Endothelial cell of umbilical vein (primary cell): Measurements from ENCODE around the gene FATE1. TPM values are rescaled to one million over a fixed set of nuclear protein-coding genes. Genes with fewer than 3 reads are reported as not detected.
A peak's percentile ranks its signal among the peaks of the same experiment; 100 is the strongest.

Experiments
- BruUV-seq: library from RNA; stranded (reverse); fragments of 400-500 nt; replicated peaks from 2 replicates; lab custom pipeline; 2021; lab: Mats Ljungman, UMichigan
- CTCF ChIA-PET: fragments of 300-600, 350-600 bp; sonication (Branson Sonifier 250); formaldehyde crosslinking; loops from one replicate; lab custom pipeline; 2021; ENCODE audit warnings: antibody characterized with exemption, inconsistent platforms; lab: Charles Lee
- POLR2A ChIA-PET: fragments of 300-600, 350-600 bp; sonication (Branson Sonifier 250); formaldehyde crosslinking; loops from one replicate; lab custom pipeline; 2021; ENCODE audit warnings: antibody characterized with exemption, inconsistent platforms; lab: Charles Lee
- DNase-seq: peaks from one replicate; pipeline ENCODE4 v3.0.0-alpha.2; 2011; ENCODE audit warnings: low read depth, low spot score
- FAIRE-seq: peaks from 2 replicates; lab custom pipeline; 2011; peaks lifted over from hg19 to GRCh38; lab: Jason Lieb, UNC
- H2AFZ ChIP-seq: 2 replicates; pipeline ENCODE4 v1.6.0; 2012; ENCODE audit warnings: low read depth, low read length, control low read depth, inconsistent platforms
- H3K27ac ChIP-seq: 2 replicates; pipeline ENCODE4 v1.5.1; 2011; ENCODE audit warnings: low read depth, mild to moderate bottlenecking, control low read depth, low read length, moderate library complexity; ENCODE audit not compliant: insufficient read depth
- H3K27me3 ChIP-seq, 2 experiments: 2 replicates each; pipeline versions ENCODE4 v1.6.0 to v1.6.1; 2011; ENCODE audit warnings: low read length in 2 of 2, mixed read lengths in 1 of 2; ENCODE audit not compliant: control insufficient read depth in 2 of 2, insufficient read depth in 2 of 2
- H3K36me3 ChIP-seq, 2 experiments: 2 replicates in 1 of 2; 3 replicates in 1 of 2; pipeline ENCODE4 v1.5.1; 2011; ENCODE audit warnings: low read length in 2 of 2, mild to moderate bottlenecking in 1 of 2, moderate library complexity in 1 of 2; ENCODE audit not compliant: control insufficient read depth in 2 of 2, insufficient read depth in 2 of 2; ENCODE audit errors: extremely low read depth in 1 of 2
- H3K4me1 ChIP-seq: 3 replicates; pipeline ENCODE4 v1.5.1; 2011; ENCODE audit warnings: mild to moderate bottlenecking, low read length; ENCODE audit not compliant: control insufficient read depth, insufficient read depth; ENCODE audit errors: extremely low read depth
- H3K4me2 ChIP-seq: 2 replicates; pipeline ENCODE4 v1.6.1; 2011; ENCODE audit warnings: low read length, control low read depth, mixed read lengths; ENCODE audit not compliant: insufficient read depth
- H3K4me3 ChIP-seq, 3 experiments: fragments of 200-600 bp in 1 of 3; sonication (generic), shearing (Covaris generic) in 1 of 3; replicated peaks in 1 of 3; 2 replicates each; pipeline ENCODE4 v1.5.1; 2011 to 2016; ENCODE audit warnings: control low read depth in 3 of 3, low read length in 3 of 3, mild to moderate bottlenecking in 2 of 3, inconsistent platforms in 1 of 3, low read depth in 1 of 3, moderate library complexity in 1 of 3; ENCODE audit not compliant: insufficient read depth in 1 of 3
- H3K79me2 ChIP-seq: 2 replicates; pipeline ENCODE4 v1.6.0; 2012; ENCODE audit warnings: low read length, inconsistent platforms; ENCODE audit not compliant: control insufficient read depth, insufficient read depth
- H3K9ac ChIP-seq: replicated peaks from 2 replicates; pipeline ENCODE3; 2011; ENCODE audit warnings: low read length, control low read depth; ENCODE audit not compliant: insufficient read depth; ENCODE audit errors: extremely low read depth
- H3K9me1 ChIP-seq: replicated peaks from 3 replicates; pipeline ENCODE4 v1.6.0; 2011; ENCODE audit warnings: mild to moderate bottlenecking, low read length; ENCODE audit not compliant: control insufficient read depth, insufficient read depth; ENCODE audit errors: extremely low read depth
- H3K9me3 ChIP-seq: replicated peaks from 2 replicates; pipeline ENCODE4 v1.5.1; 2012; ENCODE audit warnings: low read length, inconsistent platforms; ENCODE audit not compliant: control insufficient read depth, insufficient read depth
- H4K20me1 ChIP-seq: replicated peaks from 2 replicates; pipeline ENCODE3; 2011; ENCODE audit warnings: mild to moderate bottlenecking, low read length; ENCODE audit not compliant: control insufficient read depth, insufficient read depth; ENCODE audit errors: extremely low read depth
- EZH2 ChIP-seq: IDR thresholded peaks from 2 replicates; pipeline ENCODE4 v1.6.1; 2012; ENCODE audit warnings: borderline replicate concordance, low read depth, mild to moderate bottlenecking, moderate library complexity, low read length, inconsistent platforms; ENCODE audit not compliant: severe bottlenecking
- FOS ChIP-seq: IDR thresholded peaks from 2 replicates; pipeline ENCODE4 v1.6.1; 2011; ENCODE audit warnings: mild to moderate bottlenecking, low read length, moderate library complexity, borderline replicate concordance; ENCODE audit not compliant: insufficient read depth
- GATA2 ChIP-seq: IDR thresholded peaks from 2 replicates; pipeline ENCODE4 v1.7.0; 2011; ENCODE audit warnings: low read depth, mild to moderate bottlenecking, moderate library complexity, mixed read lengths, low read length; ENCODE audit not compliant: insufficient read length, insufficient read depth
- JUN ChIP-seq: IDR thresholded peaks from 2 replicates; pipeline ENCODE4 v1.6.1; 2011; ENCODE audit warnings: borderline replicate concordance, low read depth; ENCODE audit not compliant: insufficient read length, insufficient read depth
- MYC ChIP-seq: IDR thresholded peaks from one replicate; pipeline ENCODE4 v1.6.1; 2011; ENCODE audit warnings: mild to moderate bottlenecking, low read depth, low read length
- POLR2A ChIP-seq: IDR thresholded peaks from 2 replicates; pipeline ENCODE4 v1.6.1; 2012; ENCODE audit warnings: low read depth, mild to moderate bottlenecking, control low read depth, low read length
- POLR2AphosphoS5 ChIP-seq: IDR thresholded peaks from 2 replicates; pipeline ENCODE4 v1.6.1; 2012; ENCODE audit warnings: low read depth, mild to moderate bottlenecking, control low read depth, low read length, moderate library complexity; ENCODE audit not compliant: insufficient read depth
- dilution Hi-C: fragments of 300-500 bp; cut with MboI; formaldehyde crosslinking; loops from one replicate; pipeline ENCODE4 v1.15.0; 2019; ENCODE audit warnings: low sequenced_read_pairs; ENCODE audit not compliant: extremely low pct_ligation_motif_present
- intact Hi-C: fragments of 100-400 bp; cut with micrococcal nuclease; formaldehyde crosslinking; loops from one replicate; pipeline ENCODE4 v1.10.0; 2022
- polyA plus RNA-seq, 4 experiments: library from polyadenylated mRNA; depleted of rRNA in 3 of 4; stranded (reverse) in 3 of 4; unstranded in 1 of 4; fragments of >200 nt; gene quantifications; 2 replicates each; pipeline versions ENCODE4 v1.2.1 to v1.2.3, GENCODE V29; 2011 to 2012; ENCODE audit warnings: missing spikeins in 1 of 4
- total RNA-seq: library from RNA; stranded (reverse); gene quantifications from 2 replicates; pipeline ENCODE4 v1.2.3, GENCODE V29; 2021
- TF ChIP-seq, protein P1 (sequence below), 2 donors: IDR thresholded peaks; 1 replicate in 1 of 2; 2 replicates in 1 of 2; pipeline ENCODE4 v1.5.1; 2011; ENCODE audit warnings: low read length in 2 of 2, mild to moderate bottlenecking in 2 of 2, moderate library complexity in 2 of 2, control low read depth in 1 of 2, inconsistent platforms in 1 of 2, low read depth in 1 of 2; ENCODE audit not compliant: insufficient read depth in 1 of 2; ENCODE audit errors: extremely low read depth in 1 of 2
- TF ChIP-seq, protein P2 (sequence below): IDR thresholded peaks from 2 replicates; pipeline ENCODE4 v1.6.1; 2011; ENCODE audit not compliant: insufficient read depth, insufficient read length

FATE1 gene
- total and polyA plus RNA-seq, 2 donors (not counting 3 experiments of a cell fraction or from before 2014, with no cell fraction given): not detected

DNA sequence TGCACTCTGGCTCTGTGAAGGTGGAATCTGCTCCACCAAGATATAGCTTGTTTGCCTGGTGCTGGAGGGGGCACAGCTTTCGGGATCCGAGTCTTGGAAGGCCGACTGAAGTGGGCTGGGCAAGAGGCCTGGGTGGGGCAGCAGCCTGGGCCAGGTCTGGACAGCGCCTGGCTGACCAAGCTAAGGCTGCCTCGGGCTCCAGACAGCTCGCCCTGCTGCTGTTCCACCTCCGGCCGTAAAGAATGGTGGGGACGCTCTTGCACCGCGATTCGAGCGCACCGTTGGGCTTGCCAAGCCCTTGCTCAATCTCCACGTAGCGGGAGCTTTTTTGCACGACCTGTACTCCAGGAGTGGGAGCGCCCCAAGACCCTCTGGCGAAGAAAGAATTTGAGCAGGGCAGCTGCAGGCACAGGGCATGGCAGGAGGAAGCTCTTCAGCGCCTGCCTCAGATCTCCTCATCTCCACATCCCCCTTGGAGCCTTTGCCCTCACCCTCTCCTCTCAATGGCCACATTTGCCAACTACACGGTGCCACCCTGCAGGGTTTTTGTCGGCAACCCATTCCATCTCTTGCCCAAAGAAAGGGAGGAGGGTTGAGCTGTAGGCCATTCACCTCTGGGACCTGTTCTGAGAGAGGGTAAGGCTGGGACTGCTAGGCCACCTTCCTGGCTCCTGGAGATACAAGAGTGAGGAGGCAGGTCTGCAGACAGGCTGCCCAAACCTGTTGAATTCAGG, 37.6 kb downstream of the FATE1 start:
- no peaks in the 10 kb centered on the region for H4K20me1 ChIP-seq
- CTCF ChIA-PET: interaction anchor here (0.7 to 9.9 kb wide), 24 partner anchors 9 to 1173 kb away, joined by 3 to 190 read pairs (median 5); partner anchors contain the start of genes GABRE and GABRQ
- no peak overlapping the region for H3K4me2 ChIP-seq
- H3K27ac ChIP-seq: no peak overlapping the region
- intact Hi-C loops (loop anchor here (1.0 kb wide), 2 partner anchors 879 to 883 kb away; no protein-coding TSS in a partner anchor), dilution Hi-C loops (no loop called here)
- no peaks in the 10 kb centered on the region for H3K4me1 ChIP-seq
- no peak overlapping the region for H2AFZ ChIP-seq
- no peaks in the 10 kb centered on the region for H3K9me3 ChIP-seq
- POLR2A ChIA-PET: no interaction called here
- TF ChIP-seq JUN: no peak
- TF ChIP-seq, protein P1, sequence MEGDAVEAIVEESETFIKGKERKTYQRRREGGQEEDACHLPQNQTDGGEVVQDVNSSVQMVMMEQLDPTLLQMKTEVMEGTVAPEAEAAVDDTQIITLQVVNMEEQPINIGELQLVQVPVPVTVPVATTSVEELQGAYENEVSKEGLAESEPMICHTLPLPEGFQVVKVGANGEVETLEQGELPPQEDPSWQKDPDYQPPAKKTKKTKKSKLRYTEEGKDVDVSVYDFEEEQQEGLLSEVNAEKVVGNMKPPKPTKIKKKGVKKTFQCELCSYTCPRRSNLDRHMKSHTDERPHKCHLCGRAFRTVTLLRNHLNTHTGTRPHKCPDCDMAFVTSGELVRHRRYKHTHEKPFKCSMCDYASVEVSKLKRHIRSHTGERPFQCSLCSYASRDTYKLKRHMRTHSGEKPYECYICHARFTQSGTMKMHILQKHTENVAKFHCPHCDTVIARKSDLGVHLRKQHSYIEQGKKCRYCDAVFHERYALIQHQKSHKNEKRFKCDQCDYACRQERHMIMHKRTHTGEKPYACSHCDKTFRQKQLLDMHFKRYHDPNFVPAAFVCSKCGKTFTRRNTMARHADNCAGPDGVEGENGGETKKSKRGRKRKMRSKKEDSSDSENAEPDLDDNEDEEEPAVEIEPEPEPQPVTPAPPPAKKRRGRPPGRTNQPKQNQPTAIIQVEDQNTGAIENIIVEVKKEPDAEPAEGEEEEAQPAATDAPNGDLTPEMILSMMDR (IDR thresholded peaks at IDR 0.05; ENCODE audit: extremely low read depth in 1 of 2, insufficient read depth in 1 of 2, low read depth in 1 of 2, low read length in 2 of 2): peak; percentile 55 to 81
- no peak overlapping the region for H3K4me3 ChIP-seq
- FAIRE-seq (peak; percentile 70), DNase-seq (peak; percentile 49)
- no peaks in the 10 kb centered on the region for H3K9me1 ChIP-seq
- H3K36me3 ChIP-seq: no peaks in the 10 kb centered on the region
- no peak overlapping the region for H3K9ac ChIP-seq
- no TSS peak for BruUV-seq
- H3K79me2 ChIP-seq: no peaks in the 10 kb centered on the region
- H3K27me3 ChIP-seq: no peaks in the 10 kb centered on the region

DNA sequence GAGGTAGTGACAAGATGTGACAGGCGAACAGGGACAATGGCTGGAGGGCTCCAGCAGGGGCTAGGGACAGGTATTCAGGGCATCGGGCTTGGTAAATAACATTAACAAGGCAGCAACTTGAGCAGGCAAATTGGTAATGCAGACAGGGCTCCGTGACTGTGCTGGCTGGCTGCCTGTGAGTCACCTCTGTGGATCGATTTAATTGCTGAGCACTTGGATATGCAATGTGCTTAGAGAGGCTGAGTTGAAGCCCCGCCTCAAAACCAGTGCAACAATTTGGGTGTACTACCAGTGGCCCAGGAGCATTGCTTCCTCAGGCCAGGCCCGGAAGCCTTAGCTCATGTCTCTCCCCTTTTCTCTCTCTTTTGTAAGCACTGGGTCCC, 38.2 kb downstream of the FATE1 start:
- no TSS peak for BruUV-seq
- Histone ChIP-seq H3K27me3 (no peaks in the 10 kb centered on the region), H3K79me2 (no peaks in the 10 kb centered on the region), H3K4me3 (no peak overlapping the region), H3K4me2 (no peak overlapping the region), H3K4me1 (no peaks in the 10 kb centered on the region), H3K9me3 (no peaks in the 10 kb centered on the region), H3K36me3 (no peaks in the 10 kb centered on the region), H4K20me1 (no peaks in the 10 kb centered on the region), H3K9ac (no peak overlapping the region), H3K9me1 (no peaks in the 10 kb centered on the region), H2AFZ (no peak overlapping the region), H3K27ac (no peak overlapping the region)
- dilution Hi-C loops (no loop called here), intact Hi-C loops (no loop called here)
- no peak for TF ChIP-seq GATA2
- no peak for TF ChIP-seq POLR2AphosphoS5
- TF ChIP-seq, protein P2, sequence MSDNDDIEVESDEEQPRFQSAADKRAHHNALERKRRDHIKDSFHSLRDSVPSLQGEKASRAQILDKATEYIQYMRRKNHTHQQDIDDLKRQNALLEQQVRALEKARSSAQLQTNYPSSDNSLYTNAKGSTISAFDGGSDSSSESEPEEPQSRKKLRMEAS: no peak
- TF ChIP-seq MYC: no peak
- TF ChIP-seq, protein P1 (IDR thresholded peaks at IDR 0.05; ENCODE audit: extremely low read depth in 1 of 2, insufficient read depth in 1 of 2, low read depth in 1 of 2, low read length in 2 of 2): no peak
- TF ChIP-seq POLR2A: no peak
- no peak for TF ChIP-seq EZH2
- no peak for TF ChIP-seq FOS
- ChIA-PET CTCF (interaction anchor here (0.9 to 9.9 kb wide), 16 partner anchors 9 to 1172 kb away, joined by 3 to 190 read pairs (median 6); partner anchors contain the start of gene GABRQ), POLR2A (no interaction called here)
- FAIRE-seq (no peak), DNase-seq (no peak)
